Measurements from ENCODE around the gene SUMO3.

The SUMO3 gene

DNA sequence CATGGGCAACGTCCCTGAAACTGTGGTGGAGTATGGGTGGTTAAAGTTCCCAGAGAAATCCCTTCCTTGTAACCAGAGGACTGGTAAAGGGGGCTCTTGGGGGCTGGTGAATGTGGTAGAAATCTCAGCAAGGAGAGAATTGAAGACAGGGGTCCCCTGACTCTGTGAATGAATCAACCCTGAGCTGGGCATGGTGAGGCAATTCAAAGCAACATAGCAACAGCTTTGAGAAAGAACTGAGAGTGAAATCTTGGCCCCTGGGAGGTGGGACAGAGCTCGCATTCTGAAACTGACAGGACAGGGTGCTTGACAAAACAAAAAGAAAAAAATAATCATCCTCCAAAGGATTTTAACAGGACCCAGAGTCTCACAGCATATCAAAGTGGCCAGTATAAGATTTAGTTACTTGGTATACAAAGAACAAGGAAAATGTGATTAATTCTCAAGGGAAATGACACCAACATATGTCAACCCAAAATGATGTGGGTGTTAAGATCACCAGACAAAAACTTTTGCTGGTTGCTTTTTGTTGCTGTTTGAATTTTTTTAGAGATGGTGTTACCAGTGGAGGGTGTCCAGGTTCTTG, 11.7 kb upstream of the SUMO3 start:
- DNase-seq (ENCODE audit: low read depth, low spot score): no peak

DNA sequence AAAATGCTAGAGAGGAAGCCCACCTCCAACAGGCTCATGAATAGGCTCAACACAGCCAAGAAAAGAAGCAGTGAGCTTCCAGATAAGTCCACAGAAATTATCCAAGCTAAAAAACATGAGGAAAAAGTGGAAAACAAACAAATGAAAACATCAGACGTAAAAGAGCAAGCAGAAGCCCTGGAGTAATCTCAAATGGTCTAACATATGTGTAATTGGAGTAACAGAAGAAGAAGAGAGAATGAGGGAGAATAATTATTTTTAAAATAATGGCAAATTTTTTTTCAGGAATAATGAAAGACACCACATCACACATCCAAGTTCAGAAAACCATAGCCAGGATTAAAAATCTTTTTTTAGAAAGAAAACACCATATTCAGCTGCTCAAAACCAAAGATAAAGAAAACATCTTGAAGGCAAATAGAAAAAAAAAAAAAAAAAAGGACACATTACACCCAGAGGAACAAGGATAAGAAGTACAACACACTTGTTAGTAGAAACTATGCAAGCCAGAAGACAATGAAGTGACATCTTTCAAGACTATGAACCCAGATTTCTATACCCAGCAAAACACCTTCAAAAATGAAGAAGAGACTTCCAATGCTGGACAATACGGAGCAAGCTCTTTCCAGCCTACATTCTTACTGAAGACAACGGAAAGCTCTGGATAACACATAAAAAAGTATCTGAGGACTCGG, 10.6 kb upstream of the SUMO3 start:
- DNase-seq (ENCODE audit: low read depth, low spot score): no peak

- no peak for DNase-seq (ENCODE audit: low read depth, low spot score)
These were observed 5.4 kb upstream of the SUMO3 start for GRCh38 chr21:44823179-44823660.

DNA sequence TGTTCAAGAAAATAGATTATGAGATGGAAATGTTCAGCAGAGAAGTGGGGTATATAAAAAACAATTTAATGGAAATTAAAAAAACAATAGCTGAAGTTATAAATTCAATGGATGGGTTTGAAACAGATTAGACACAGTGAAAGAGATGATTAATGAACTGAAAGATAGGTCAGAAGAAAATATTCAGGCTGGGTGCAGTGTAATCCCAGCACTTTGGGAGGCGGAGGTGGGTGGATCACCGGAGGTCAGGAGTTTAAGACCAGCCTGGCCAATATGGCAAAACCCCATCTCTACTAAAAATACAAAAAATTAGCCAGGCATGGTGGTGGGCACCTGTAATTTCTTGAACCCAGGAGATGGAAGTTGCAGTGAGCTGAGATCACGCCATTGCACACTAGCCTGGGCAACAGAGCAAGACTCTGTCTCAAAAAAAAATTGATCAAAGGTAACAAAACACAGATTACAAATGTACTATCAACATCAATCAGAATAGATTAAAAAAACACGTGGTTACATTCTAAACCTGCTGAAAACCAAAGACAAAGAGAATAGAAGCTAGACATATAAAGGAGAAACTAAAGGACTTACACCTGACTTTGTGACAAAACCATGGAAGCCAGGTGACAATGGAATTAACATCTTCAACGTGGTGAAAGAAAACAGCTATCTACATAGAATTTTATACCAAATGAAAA, 4.8 kb upstream of the SUMO3 start:
- no peak for DNase-seq (ENCODE audit: low read depth, low spot score)

- no peak for DNase-seq (ENCODE audit: low read depth, low spot score)
These were observed 3.0 kb upstream of the SUMO3 start for GRCh38 chr21:44820851-44821250.

- DNase-seq (ENCODE audit: low read depth, low spot score): no peak
These were observed 1.7 kb upstream of the SUMO3 start for GRCh38 chr21:44819283-44820243.

DNA sequence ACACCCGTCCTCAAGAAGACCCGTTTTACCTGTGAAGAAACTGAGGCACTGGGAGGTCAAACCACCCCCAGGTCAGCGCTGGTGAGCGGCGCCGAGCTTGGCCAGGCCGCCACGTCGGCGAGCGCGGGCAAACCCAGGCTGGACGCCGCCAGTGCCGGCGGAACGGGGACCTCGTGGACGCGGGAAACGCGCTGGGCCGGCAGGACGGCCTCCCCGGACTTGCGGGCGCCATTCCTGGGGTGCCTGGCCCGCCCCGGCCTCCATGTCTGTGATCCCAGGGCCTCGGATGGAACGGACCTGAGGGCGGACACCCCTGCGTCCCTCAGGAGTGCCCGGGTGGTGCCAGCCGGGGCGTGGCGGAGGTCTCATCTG, 764 bp upstream of the SUMO3 start:
- no peak for DNase-seq (ENCODE audit: low read depth, low spot score)

DNA sequence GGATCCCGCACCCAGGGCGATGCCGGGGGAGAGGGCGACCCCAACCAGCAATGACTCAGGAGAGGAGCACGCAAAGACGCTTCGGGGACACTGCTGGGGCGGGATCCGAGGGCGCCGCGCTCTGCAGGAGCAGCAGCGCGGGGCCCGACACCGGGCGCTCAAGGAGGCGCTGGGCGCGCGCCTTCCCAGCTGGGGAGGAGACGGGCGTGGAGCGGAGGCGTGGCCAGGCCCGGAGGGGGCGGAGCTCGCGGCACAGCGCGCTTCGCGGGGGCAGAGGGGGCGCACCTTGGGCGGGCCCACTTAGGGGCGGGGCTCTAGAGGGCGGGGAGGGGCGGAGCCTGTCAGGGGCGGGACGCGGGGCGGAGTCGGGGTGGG, 369 bp downstream of the SUMO3 start:
- DNase-seq (ENCODE audit: low read depth, low spot score): peak; percentile 96

DNA sequence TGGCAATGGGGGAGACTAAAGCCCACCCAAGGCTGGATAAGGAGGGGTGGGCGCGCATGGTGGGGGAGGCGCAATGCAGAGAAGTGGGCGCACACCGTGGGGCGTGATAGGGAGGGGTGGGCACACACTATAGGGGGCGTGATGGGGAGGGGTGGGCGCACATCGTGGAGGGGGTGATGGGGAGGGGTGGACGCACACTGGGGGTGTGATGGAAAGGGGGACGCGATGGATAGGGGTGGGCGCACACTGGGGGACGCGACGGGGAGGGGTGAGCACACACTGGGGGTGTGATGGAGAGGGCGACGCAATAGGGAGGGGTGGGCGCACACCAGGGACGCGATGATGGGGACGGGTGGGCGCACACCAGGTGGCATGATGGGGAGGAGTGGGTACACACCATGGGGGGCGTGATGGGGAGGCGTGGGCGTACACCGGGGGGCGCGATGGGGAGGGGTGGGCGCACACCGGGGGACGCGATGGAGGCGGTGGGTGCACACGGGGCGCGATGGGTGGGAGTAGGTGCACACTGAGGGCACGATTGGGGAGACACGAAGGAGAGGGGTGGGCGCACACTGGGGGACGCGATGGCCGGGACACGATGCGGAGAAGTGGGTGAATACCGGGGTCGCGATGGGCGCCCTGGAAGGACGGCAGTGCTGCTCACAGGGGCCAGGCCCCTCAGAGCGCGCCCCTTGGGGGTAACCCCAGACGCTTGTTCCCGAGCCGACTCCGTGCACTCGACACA, 929 bp downstream of the SUMO3 start:
- no peak for DNase-seq (ENCODE audit: low read depth, low spot score)

GRCh38 chr21:44815852-44816628, 1.8 kb downstream of the SUMO3 start:
- DNase-seq (ENCODE audit: low read depth, low spot score): no peak

DNA sequence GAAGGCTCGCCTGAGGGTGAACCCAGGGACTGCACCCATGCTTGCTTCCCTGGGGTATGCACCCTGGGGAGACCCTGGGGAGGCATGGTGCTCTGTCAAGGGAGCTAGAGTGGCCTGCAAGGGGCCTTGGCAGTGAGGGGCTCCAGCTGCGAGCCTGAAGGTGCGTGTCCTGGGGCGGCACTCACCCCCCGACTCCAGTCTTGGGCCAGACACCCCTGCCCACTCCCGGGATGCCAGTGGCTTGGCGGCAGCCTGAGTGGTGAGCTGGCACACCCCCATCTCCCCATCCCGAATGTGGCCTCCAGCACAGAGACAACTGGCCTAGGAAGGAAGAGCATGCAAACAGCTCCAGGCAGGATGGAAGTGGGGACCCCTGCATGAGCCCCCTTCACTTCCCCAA, 2.6 kb downstream of the SUMO3 start:
- no peak for DNase-seq (ENCODE audit: low read depth, low spot score)

DNA sequence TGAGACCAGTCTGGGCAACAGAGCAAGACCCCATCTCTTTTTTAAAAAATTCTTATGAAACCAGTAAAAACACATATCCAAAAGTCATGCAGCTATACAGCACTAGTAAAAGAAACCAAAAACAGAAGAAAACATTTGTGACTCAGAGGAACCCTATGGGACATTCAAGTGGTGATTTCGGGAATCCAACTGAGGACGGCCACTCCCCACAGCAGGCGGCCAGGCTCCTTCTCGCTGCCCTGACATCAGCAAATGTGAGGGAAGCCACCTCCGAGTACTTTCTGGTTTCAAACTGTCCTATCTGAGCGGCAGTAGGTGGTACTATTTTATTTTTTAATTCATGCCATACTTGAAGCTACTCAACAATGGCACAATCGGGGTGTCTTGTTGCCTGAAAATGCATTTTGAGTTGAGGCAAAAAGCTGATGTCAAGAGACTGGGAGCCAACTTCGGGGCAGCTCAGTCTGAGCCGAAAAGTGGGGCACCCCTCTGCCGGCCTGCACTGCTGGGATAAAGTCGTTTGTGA, 3.3 kb downstream of the SUMO3 start:
- DNase-seq (ENCODE audit: low read depth, low spot score): no peak

DNA sequence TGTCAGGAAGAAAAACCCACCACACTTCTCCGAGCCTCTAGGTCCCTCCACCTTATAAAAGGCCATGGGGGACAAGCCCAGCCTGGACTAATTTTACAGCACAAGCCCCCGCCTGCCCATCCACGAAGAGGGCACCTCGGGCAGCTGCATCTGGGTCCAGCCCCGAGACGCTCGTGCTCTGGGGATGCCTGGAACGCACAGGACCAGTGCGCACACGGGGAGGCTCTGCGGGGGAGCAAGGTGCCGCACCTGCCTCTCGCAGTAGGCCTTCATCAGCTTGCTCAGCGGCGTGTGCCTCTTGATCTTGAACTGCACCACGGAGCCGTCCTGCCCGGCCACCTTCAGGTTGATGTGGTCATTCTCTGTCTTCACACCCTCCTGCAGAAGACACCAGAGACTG, 4.1 kb downstream of the SUMO3 start:
- no peak for DNase-seq (ENCODE audit: low read depth, low spot score)

GRCh38 chr21:44813149-44813548, 4.7 kb downstream of the SUMO3 start:
- no peak for DNase-seq (ENCODE audit: low read depth, low spot score)

DNA sequence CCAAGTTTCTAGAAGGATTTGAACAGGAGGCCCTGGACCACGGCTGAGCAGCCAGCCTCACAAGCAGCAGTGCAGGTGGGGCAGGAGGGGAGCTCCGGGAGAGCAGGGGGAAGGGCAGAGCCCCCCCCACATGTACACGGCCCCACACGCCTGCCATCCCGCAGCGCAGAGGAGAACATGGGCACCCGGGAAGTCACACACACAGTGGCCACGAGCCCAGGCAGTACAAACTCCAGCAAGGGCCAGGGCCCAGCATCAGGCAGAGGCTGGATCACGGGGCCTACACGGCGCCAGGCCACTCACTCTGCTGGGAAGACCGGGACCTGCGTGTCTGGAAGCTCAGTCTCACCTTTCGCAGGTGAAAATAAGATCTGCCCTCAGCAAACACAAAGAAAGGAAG, 5.2 kb downstream of the SUMO3 start:
- DNase-seq (ENCODE audit: low read depth, low spot score): no peak

DNA sequence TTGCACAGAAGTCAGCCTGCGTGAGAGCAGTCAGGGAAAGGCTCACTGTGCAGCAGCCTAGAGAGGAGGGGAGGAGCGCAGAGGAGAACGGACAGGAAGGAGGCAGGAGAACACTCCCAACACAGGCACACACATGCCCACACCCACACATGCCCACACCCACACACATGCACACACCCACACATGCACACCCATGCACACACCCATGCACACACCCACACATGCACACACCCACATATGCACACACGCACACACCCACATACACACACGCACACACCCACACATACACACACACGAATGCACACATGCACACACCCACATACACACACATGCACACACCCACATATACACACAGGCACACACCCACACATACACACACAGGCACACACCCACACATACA, 7.1 kb downstream of the SUMO3 start:
- DNase-seq (ENCODE audit: low read depth, low spot score): no peak

DNA sequence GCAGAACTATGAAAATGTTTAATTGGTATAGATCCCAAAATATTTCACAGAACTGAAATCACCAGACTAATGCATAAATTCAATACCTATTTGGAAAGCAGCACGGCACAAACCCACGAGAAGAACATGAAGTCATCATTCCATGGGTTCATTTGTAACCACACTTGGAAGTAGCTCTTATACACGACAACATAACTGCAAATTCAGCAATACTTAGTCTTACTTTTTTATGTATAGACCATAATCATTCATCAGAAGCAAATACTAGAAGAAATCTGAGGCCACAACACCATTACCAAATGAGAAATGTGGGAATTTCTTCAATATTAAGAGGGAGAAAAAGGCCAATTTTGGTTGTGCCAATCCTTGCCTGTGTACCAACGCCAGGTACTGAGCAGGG, 12.0 kb downstream of the SUMO3 start:
- DNase-seq (ENCODE audit: low read depth, low spot score): no peak

DNA sequence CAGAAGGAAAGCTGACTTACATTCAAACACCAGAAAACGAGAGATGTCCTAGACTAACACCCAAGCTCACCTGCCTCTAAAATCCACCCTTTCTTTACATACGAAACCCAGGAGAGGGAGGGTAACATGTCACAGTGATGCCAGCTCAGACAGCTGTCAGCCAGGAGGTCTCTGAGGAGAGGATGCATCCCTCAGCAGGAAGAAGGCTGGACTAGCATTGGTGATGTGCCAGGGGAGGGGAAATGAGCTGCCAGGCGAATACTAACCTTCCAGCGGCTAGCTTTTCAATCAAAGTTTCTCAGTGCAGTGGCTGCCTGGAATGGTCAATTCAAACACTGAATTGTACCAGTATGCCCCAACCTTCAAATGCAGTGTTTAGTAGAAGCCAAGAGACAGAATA, 12.6 kb downstream of the SUMO3 start:
- no peak for DNase-seq (ENCODE audit: low read depth, low spot score)

GRCh38 chr21:44804762-44805161, 13.1 kb downstream of the SUMO3 start:
- DNase-seq (ENCODE audit: low read depth, low spot score): no peak

GRCh38 chr21:44803651-44804050, 14.2 kb downstream of the SUMO3 start:
- no peak for DNase-seq (ENCODE audit: low read depth, low spot score)
